ENCODE measurements around the gene TBC1D14.

TBC1D14 gene

GRCh38 chr4:7004331-7004730, 94.7 kb downstream of the TBC1D14 start:
- DNase-seq: no peak

- no peak for DNase-seq
Observed at GRCh38 chr4:7005571-7005970, 95.9 kb downstream of the TBC1D14 start.

- DNase-seq: no peak
Observed at GRCh38 chr4:7006411-7006810, 96.8 kb downstream of the TBC1D14 start.

GRCh38 chr4:7007142-7007907, 97.7 kb downstream of the TBC1D14 start:
- DNase-seq: no peak

GRCh38 chr4:7007944-7008343, 98.3 kb downstream of the TBC1D14 start:
- no peak for DNase-seq

GRCh38 chr4:7009564-7009963, 99.9 kb downstream of the TBC1D14 start:
- no peak for DNase-seq

GRCh38 chr4:7013175-7013574, 103.5 kb downstream of the TBC1D14 start:
- no peak for DNase-seq

- no peak for DNase-seq
Observed at GRCh38 chr4:7014815-7015214, 105.2 kb downstream of the TBC1D14 start.

GRCh38 chr4:7015383-7016035, 105.9 kb downstream of the TBC1D14 start:
- no peak for DNase-seq

GRCh38 chr4:7016086-7016485, 106.5 kb downstream of the TBC1D14 start:
- DNase-seq: no peak

- no peak for DNase-seq
Observed at GRCh38 chr4:7016512-7016911, 106.9 kb downstream of the TBC1D14 start.

GRCh38 chr4:7017446-7018048, 107.9 kb downstream of the TBC1D14 start:
- DNase-seq: no peak

- DNase-seq: no peak
Observed at GRCh38 chr4:7018281-7018680, 108.7 kb downstream of the TBC1D14 start.

GRCh38 chr4:7019367-7019766, 109.7 kb downstream of the TBC1D14 start:
- DNase-seq: no peak

- DNase-seq: no peak
Observed at GRCh38 chr4:7020290-7020689, 110.7 kb downstream of the TBC1D14 start.

- no peak for DNase-seq
Observed at GRCh38 chr4:7020856-7021255, 111.2 kb downstream of the TBC1D14 start.

GRCh38 chr4:7021355-7021754, 111.7 kb downstream of the TBC1D14 start:
- DNase-seq: no peak

GRCh38 chr4:7021930-7022664, 112.5 kb downstream of the TBC1D14 start:
- DNase-seq: no peak

GRCh38 chr4:7023486-7023885, 113.9 kb downstream of the TBC1D14 start:
- DNase-seq: no peak

GRCh38 chr4:7023901-7024300, 114.3 kb downstream of the TBC1D14 start:
- DNase-seq: no peak

GRCh38 chr4:7024336-7024890, 114.8 kb downstream of the TBC1D14 start:
- DNase-seq: no peak

- no peak for DNase-seq
Observed at GRCh38 chr4:7025040-7025602, 115.5 kb downstream of the TBC1D14 start.

- DNase-seq: no peak
Observed at GRCh38 chr4:7026107-7026506, 116.5 kb downstream of the TBC1D14 start.
